Stimulated activated CD4-positive, alpha-beta T cell treated with anti-CD3 and anti-CD28 coated beads, Interleukin-1b, Interleukin-23, amount 100 ng/mL, for 48 hours (primary cell): ENCODE data around the gene SLC2A1.
A peak's percentile ranks its signal among the peaks of the same experiment; 100 is the strongest.

Experiments used
- DNase-seq: peaks from one replicate; pipeline ENCODE4 v3.0.0-alpha.2; 2020

Gene SLC2A1

GRCh38 chr1:42940851-42941639, 17.6 kb downstream of the SLC2A1 start:
- no peak for DNase-seq

GRCh38 chr1:42938645-42939615, 19.7 kb downstream of the SLC2A1 start:
- no peak for DNase-seq

GRCh38 chr1:42937836-42938644, 20.6 kb downstream of the SLC2A1 start:
- DNase-seq: no peak

DNA sequence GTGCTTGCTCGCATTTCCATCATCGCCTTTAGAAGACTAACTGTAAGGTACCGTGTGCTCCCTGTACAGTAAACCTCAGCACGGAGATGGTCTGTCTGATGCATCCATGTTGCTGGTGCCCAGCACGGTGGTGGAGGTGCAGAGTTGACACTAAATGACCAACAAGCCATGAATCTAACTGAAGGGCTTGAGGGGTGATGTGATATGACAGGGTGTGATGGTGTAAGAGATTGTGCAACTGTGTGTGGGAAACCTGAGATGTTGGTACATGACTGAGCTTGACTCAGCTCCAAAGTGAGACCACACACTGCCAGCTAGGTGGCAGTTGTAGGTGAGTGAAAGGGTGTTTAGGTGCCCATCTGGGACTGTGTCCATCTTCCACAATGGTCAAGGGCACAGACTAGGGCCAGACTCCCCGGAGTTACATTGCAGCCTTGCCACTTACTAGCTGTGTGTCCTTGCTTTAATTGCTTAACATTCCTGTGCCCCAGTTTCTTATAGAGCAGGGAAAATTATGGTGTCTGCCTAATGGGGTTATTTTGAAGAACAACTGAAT, 21.4 kb downstream of the SLC2A1 start:
- DNase-seq: no peak

GRCh38 chr1:42936309-42937078, 22.2 kb downstream of the SLC2A1 start:
- peak; percentile 44 for DNase-seq

- no peak for DNase-seq
Measured at GRCh38 chr1:42935971-42936308, 22.7 kb downstream of the SLC2A1 start.

DNA sequence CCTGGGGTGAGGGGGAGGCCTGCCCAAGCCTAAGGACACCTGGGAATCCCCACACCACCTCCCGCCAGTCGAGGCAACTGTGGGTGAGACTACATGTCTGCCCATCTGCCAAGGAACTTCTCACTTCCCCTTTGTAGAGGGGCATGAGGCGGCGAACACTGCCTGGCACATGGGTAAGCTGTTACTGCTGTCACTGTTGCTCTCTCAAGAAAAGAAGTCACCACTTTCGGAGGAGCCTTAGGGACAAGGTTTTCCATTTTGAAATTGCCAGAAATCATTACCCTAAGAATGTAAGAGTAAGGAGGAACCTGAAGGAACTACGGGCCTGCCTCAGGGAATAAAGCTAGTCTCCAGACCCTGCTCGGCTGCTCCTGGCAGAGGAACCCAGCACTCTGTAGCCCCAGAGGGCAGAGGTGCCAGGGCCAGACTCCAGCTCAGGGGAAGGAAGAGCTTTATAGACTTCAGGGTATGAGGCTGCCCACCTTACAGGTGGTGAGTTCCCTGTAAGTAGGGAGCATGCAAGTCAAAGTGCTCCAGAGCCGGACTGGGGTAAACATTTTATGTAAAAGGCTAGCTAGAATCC, 23.3 kb downstream of the SLC2A1 start:
- no peak for DNase-seq

DNA sequence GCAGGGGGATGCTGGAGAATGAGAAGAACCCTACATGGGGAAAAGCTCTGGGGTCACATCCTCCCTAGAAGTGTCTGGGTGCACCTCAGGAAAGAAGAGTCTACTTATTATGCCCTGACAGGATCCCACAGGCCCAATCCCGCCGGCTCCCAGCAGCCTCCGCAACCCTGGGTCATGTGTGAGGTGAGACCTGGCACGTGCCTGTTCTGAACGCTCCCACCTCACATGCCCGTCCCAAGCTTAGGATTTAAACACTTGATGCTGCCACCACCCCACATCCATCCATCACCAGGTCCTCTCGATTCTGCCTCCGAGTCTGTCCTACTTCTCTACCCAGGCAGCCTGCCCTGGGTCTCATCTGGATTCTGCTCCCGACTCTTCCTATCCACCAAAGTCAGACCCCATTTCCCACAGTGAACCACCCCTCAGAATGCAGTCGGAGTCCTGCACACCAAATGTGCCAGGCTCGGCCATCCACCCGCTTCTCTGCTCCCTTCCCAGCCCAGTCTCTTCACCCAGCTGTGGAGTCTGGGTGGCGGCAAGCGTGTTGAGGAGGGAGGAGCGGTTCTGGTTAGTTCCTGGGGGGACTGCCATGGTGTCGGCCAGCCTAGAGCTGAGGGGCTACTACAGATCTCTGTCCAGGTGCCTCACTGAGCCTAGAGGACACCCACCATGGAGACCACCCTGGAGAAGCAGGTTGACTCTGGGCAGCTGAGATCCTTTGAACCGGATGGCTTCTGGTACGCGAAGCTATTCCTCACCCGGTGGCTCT, 23.9 kb downstream of the SLC2A1 start:
- DNase-seq: no peak

DNA sequence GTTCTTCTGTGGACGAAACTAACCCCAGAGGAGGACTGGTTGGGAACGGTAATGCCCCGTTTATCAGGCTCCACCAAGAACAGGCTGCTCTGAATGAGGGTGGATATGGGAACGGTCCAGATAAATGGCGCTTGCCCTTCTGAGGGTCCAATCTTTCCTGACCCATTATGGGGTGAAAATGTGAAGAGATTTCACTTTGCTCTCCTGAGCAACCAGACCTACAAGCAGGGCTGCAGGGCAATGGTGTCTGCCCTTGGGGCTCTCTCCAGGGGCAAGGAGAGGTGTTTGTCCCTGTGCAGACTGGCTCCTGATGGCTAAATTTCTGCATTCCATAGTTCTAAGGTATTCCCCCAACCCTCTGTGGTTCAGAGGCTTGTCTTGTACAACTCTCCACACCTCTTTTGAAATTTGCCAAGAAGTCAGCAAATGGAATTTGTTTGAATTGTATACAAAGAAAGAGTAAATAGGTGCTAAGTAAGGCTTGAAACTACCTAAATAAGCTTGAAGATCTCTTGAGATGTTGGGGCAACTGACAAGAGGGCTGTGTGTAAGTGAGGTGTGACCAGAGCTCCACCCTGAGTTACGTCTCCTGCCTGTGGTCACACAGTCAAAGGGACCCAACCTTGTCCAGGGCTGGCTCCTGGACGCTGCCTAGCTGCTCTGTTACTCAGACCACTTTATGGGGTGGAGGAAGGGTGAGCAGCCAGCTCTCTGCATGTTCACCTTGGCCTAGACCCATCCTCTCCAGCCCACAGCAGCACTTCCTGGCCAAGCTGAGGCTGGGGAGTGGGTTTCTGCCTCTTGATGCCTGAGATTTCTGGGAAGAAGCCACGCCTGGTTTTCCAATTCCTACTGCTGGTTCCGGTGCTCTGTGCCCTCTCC, 24.8 kb downstream of the SLC2A1 start:
- no peak for DNase-seq

DNA sequence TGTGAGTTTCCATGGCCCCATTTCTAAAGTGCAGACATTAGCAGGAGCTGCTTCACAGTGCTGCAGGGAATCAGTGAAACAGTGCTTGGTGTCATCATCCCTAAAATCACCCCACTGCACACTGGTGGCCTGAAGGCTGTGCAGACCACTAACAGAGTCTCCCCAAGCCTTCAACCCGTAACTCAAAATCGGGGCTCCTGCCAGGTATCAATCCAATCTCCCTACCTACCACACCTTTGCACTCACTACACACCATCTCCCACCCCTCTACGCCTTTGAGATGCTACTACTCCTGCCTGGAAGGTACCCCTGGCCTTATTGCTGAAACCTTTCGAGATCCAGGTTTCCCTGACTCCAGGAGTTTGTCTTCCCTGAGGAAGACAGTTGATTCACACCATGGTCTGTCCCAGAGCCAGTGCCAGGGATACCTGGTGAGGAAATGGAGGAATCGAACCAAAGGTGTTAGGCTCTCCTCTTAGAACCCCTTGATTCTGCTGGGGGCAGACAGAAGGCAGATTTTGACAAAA, 25.5 kb downstream of the SLC2A1 start:
- no peak for DNase-seq

DNA sequence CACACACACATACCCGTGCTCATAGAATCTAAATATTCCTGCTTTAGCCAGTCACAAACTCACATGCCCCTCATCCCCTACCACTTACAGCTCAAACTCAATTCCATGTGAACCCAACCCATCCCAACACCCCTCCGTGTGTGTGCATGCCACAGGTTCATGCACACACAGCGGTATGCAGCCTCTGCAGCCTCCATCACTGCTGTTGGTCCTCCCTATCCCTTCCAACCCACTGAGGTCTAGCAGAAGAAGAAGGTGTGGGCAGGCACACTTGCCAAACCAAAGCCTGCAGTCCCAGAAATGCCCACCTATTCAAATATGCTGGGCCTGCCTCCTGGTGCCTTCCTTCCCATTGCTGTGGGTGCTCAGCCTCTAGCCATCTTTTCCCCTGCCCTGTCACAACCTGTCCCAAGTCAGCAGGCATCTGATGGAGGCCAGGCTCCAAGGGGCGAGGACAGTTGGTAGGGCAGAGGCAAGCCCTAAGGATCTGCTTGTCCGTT, 26.2 kb downstream of the SLC2A1 start:
- DNase-seq: no peak

DNA sequence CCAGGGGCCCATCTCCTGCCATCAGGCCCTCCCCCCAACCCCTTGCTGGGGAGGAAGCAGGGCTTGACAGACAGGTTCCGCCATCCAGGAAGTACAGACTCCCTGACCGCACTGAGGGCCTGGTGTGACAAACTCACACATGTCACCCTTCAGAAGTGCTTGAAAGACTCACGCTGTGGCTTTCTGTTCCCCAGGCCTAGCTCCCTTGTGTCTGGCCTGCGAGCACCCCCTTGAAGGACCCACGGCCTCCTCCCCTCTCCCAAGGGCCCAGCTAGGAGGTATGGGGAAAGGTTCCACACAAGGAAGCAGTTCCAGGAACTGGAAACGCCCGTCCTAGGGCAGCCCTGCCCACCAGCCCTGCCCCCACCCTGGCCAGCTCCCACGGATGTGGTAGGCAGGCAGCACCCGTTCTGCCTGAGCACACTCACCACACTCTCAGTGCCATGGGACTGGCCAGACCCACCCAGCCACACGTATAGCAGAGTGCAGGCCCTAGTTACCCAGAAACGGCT, 26.7 kb downstream of the SLC2A1 start:
- peak; percentile 76 for DNase-seq

- peak; percentile 58 for DNase-seq
Measured at GRCh38 chr1:42931108-42931539, 27.5 kb downstream of the SLC2A1 start.

DNA sequence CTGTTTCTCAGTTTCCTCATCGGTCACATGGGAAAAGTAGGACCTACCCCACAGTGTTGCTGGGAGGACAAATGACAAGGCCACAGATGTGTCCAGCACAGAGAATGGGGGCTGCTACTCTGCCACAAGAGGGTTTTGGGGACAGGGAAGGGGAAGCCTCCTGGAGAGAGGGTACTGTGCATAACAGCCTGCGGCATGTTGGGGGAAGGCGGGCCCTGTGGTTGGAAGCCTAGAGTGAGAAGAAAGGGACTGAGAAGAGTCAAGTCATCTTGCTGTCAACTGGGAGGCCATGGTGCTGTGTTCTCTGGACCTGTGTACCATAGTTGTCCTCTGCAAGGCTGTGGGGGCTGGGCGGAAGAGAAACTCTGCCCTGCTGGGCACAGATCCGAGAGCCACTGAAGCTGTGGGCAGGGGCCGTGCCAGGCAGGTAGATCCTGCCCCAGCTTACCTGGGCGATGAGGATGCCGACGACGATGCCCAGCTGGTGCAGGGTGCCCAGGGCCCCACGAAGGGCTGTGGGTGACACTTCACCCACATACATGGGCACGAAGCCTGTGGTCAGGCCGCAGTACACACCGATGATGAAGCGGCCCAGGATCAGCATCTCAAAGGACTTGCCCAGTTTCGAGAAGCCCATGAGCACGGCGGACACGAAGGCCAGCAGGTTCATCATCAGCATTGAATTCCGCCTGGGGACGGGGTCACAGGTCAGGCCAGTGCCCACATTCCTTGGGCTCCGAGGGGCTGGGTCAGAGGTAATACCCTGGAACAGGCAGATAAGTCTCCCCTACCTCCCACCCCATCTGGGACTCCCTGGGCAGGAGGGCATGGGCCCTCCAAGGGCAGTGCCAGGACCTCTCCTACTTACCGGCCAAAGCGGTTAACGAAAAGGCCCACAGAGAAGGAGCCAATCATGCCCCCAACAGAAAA, 28.2 kb downstream of the SLC2A1 start:
- no peak for DNase-seq

DNA sequence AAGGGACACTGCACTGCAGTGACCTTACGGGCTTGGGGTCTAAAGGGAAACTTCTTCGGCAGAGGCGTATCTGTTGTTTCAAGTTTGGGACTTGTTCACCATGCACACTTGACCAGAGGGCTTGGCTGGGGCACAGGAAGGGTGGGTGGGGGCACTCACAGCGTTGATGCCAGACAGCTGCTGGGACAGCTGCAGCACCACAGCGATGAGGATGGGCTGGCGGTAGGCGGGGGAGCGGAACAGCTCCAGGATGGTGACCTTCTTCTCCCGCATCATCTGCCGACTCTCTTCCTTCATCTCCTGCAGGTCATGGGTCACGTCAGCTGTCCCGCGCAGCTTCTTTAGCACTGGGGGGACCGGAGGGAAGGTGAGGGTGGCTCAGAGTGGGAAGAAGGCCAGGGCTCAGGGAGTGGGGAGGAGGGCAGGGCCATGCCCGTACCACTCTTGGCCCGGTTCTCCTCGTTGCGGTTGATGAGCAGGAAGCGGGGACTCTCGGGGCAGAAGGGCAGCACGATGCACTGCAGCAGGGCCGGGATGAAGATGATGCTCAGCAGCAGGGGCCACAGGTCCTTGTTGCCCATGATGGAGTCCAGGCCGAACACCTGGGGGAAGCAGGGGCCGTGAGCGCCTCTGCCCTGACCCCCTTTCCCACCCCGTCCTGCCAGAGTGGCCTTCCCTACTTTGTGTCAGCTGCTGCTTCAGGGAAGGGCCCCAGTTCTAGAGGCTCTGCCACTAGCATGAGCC, 29.1 kb downstream of the SLC2A1 start:
- DNase-seq: no peak

DNA sequence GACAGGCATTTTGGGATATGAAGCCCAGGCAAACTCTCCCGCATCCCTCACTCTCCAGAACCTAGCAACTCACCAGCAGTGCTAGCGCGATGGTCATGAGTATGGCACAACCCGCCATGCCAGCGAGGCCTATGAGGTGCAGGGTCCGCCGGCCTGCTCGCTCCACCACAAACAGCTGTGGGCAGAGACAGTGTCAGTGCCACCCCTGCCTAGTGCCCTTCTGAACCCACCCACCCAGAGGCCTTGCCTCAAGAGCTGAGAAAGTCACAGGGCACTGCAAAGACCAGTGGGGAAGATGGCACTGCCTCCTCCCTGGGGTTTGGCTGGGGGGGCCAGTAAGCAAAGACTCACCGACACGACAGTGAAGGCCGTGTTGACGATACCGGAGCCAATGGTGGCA, 29.8 kb downstream of the SLC2A1 start:
- no peak for DNase-seq

DNA sequence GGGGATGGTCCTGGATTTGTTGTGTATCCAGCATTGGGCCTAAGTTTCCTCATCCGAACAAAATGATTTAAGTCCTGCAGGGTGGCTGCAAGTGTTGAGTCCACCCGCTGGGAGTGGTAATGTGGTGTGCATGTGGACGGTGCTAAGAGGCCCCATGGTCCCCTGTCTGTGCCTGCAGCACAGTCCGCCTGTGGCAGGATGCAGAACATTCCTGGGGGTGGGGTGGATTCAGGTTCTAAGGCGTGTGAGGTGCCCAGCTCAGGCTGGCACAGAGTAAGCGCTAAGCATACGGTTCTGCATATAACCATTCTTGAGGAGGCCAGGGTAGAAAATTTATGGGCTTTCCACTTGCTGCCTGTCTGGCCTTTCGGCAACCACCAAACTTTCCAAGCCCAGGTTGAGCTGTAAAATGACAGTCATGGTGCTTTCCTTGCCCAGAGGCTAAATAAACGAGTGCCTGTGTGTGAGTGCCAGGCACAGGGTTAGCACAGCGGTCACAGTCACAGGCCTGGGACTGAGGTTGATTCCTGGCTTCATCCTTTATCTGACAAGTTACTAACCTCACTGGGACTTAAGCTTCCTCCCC, 30.7 kb downstream of the SLC2A1 start:
- no peak for DNase-seq
